MM.1S (cell line): Measurements from ENCODE around the gene TMEM208.
A peak's percentile ranks its signal among the peaks of the same experiment; 100 is the strongest.

Experiments used
- CTCF ChIP-seq: fragments of 300-600 bp; sonication (generic); IDR thresholded peaks from 2 replicates; pipeline ENCODE4 v1.5.1; 2016; ENCODE audit warnings: antibody characterized with exemption, low read length, mixed read lengths
- EZH2 ChIP-seq: fragments of 300-600 bp; sonication (generic); optimal IDR thresholded peaks from 2 replicates; pipeline ENCODE3; 2017; ENCODE audit warnings: low read depth, mild to moderate bottlenecking, antibody characterized with exemption, low read length, mixed read lengths
- EZH2phosphoT487 ChIP-seq: fragments of 300-600 bp; sonication (generic); IDR thresholded peaks from 2 replicates; pipeline ENCODE4 v1.6.1; 2018; ENCODE audit warnings: antibody characterized with exemption, low read length

- TF ChIP-seq CTCF = peak; percentile 37
- no peak for TF ChIP-seq EZH2phosphoT487
- no peak for TF ChIP-seq EZH2
Observed at GRCh38 chr16:67198238-67198734, 28.6 kb upstream of the TMEM208 start.
